GM18519 (cell line): Measurements from ENCODE around the gene OSBPL9.
A peak's percentile ranks its signal among the peaks of the same experiment; 100 is the strongest.

Experiments used
- ATAC-seq: cut with Tn5 transposase; IDR thresholded peaks from one replicate; pipeline ENCODE4 v1.9.1; 2021; ENCODE audit warnings: mild to moderate bottlenecking, moderate library complexity; ENCODE audit not compliant: unreplicated experiment, low FRiP score

Gene OSBPL9, protein sequence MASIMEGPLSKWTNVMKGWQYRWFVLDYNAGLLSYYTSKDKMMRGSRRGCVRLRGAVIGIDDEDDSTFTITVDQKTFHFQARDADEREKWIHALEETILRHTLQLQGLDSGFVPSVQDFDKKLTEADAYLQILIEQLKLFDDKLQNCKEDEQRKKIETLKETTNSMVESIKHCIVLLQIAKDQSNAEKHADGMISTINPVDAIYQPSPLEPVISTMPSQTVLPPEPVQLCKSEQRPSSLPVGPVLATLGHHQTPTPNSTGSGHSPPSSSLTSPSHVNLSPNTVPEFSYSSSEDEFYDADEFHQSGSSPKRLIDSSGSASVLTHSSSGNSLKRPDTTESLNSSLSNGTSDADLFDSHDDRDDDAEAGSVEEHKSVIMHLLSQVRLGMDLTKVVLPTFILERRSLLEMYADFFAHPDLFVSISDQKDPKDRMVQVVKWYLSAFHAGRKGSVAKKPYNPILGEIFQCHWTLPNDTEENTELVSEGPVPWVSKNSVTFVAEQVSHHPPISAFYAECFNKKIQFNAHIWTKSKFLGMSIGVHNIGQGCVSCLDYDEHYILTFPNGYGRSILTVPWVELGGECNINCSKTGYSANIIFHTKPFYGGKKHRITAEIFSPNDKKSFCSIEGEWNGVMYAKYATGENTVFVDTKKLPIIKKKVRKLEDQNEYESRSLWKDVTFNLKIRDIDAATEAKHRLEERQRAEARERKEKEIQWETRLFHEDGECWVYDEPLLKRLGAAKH

DNA sequence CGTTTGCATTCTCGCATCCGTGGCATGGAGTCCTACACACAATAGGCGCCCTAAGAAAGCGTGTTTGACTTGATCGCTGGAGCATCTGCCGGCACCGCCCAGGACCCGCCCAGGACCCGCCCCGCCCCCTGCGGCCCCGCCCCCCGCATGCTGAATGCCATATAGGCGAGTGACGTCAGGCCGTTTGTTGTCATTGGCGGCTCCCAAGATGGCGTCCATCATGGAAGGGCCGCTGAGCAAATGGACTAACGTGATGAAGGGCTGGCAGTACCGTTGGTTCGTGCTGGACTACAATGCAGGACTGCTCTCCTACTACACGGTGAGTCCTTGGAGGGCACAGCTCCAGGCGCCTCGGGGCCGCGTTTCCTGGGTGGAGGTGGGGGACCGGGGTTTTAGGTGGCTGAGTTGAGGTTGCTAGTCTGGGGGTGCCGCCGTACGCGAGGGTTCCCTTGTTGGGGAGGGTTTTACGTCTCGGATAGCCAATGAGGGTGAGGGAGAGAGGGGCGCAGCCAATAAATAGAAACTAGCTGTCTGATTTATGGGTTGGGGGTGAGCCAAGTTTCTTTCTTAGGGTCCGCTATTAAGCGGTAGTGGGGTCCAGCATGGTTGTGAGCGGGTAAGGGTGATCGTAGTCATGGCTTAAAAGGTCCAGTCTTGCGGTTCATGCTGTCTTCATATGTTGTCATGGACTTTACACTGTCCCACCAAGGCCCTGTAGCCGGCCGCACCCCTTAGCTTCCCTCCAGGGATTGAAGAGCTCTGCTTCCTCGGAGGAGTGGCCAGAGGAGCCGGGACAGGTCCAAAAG is at the start of gene OSBPL9:
TSS of gene OSBPL9 (plus strand) at position 190 of the 806 bp plus-strand sequence. CDS start at position 209, 19 bp downstream.
- peak; percentile 82 for ATAC-seq

DNA sequence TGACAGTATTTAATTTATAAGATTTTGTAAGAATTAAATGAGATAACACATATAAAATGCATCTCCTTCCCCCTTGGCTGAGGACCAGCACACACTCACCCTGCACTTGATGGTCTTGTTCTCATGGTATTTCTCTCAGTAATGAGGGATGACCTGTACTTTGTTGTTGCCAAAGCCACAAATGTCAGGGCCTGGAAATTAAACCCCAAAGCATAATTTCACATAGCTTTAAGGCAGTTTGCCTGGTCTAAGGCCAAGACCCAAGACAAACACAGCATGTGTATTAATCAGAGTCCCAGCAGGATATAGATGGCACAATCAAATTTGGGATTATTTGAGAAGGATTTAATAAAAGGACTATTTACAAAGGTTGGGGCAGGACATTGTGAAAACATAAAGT is 49.2 kb upstream of the OSBPL9 start:
- ATAC-seq = no peak

DNA sequence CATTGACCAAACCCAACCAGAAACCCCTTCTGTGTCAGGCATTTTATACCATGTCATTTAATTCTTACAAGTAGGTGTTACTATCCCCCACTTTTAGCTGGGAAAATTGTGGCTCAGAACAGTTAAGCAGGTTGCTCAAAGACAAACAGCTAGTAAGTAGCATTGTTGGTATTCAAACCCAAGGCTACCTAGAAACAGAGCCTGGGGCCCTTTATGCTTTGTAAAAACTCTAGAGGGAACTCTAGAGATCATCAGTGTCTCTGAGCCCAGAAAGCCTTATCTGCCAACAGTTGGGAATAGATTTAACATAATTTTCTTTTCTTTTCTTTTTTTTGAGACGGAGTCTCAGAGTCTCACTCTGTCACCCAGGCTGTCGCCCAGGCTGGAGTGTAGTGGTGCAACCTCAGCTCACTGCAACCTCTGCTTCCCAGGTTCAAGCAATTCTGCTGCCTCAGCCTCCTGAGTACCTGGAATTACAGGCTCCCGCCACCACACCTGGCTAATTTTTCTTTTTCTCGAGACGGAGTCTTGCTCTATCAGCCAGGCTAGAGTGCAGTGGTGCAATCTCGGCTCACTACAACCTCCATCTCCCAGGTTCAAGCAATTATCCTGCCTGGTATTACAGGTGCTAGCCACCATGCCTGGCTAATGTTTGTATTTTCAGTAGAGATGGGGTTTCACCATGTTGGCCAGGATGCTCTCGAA is 48.5 kb upstream of the OSBPL9 start:
- no peak for ATAC-seq

DNA sequence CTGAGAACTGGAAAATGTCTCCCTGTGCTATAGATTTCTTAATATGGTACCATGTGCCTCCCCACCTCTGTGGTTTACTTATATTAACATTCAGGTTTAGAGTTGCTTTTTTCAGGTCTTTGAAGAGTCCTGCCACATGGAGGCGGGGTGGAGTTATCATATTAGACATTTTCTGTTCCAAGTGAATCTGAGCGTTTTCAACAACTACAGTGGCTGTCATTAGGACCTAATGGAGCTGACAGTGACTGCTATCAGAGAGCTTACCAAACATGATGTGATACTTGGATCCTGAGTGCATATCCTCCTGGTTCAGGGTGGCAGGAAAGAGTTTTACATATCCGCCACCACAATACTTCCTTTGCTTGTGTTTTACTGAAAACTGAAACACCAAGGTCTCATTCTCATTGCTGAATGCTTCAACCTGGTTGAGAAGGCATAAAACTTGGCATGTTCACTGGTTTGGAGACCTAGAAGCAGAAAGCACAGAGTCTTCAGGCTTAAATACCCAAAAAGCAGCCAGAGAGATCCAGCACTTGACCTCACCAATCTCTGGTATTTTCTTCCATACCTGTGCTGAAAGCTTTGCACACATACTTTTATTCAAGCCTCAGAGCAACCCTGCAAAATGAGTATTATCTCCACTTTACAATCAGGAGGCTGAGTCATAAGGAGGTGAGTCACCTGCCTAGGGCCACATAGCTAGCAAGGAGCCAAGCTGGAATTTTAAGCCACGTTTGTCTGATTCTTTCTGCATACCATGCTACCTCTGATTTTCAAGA is 47.4 kb upstream of the OSBPL9 start:
- peak; percentile 64 for ATAC-seq

DNA sequence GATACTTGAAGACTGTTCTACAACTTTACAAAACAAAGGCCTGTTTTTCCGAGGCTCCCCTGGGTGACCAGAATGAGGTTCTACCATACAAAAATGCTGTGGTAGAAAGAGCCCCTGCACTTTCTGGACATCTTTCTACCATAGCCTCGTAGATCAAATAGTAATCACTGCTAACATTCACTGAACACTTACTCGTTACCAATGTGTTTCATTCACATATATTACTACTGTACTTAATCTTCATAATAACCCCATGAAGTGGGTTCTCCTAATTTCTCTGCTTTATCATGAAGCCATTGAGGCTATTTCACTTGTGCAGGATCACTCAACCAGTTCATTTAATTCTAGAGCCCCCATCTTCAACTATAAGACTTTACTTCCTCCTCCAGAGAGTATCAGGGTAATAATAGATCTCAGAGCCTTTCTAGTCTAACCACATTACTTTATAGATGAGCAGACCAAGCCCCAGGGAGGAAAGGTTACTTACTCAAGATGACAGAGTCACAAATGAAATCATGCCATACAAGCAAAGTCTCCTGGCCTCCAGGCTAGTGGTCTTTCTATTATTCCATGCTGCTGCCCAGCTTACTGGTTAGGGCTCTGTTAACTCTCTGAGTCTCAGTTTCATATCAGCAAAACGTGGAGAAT is 46.7 kb upstream of the OSBPL9 start:
- peak; percentile 11 for ATAC-seq

DNA sequence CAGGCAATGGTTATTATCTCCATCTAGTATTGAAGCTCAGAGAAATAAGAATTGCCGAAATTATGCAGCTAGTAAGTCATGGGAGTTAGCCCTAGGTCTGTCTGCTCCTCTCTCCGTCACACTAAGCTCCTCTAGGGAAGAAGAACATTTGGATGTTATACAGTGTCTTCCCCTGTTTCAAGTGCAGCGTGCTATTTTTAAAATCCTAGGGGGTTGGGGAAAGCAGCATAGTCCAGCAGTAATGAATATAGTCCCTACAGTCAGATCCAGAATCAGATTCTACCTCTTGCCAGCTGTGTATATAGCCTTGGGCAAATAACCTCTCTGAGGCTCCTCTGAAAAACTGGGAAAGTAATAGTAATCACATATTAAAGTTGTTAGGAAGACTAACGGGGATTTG is 44.5 kb upstream of the OSBPL9 start:
- no peak for ATAC-seq

DNA sequence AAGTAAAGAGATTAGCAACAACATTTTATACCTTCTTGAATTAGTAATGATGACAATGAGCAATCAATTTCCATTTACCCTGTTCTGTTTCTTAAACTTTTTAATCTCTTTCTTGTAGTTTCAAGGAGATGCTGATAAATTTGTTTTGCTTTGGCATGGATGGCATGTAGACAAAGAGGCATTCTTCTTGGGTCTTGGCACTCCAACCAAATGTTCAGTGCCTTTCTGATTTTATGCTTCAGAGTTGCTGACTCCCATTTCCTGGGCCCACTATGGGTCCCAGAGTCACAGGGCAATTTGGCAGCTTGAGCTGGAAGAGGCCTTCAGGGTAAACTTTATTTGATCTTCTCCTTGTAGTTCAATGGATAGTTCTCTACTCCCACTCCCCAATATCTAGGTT is 42.1 kb upstream of the OSBPL9 start:
- no peak for ATAC-seq

DNA sequence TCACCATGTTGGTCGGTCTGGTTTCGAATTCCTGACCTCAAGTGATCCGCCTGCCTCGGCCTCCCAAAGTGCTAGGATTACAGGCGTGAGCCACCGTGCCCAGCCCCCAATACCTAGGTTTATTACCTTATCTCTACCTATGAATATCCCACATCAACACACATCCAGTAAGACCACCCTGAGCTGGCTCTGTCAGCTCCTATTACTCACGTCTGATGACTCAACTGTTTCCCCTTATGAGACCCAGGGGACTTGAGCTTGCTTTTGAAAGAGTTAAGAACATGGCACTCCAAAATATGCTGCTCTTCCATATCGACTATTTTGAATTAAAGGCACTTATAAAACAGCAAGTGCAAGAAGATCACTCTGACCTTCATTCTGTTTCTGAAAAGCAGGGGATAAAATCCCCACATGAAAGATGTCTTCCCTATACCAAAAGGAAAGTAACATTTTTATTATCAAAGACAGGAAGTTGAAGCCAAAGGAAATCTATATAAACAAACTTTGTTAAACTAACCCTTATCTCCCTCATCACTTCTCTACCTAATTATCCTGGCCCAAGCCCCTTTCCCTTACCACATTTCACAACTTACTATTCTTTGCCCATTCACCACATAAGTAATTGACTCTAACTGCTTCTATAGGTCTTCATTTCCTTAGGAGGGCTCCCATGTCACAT is 41.3 kb upstream of the OSBPL9 start:
- ATAC-seq = no peak

DNA sequence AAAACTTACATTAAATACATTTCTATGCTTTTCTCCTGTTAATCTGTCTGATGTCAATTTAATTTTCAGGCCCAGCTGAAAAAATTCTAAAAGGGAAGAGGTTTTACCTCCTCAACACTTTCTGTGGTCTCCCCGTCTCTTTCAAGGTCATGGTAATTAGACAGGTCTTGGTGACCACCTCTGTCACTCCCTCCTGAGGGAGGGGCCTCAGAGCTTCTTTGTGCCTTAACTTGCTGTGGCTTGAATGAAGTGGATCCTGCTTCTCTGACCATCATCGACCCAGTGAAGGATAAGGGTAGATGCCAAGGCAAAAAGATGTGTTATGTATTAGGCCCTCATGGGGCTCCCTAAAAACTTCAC is 40.8 kb upstream of the OSBPL9 start:
- no peak for ATAC-seq

DNA sequence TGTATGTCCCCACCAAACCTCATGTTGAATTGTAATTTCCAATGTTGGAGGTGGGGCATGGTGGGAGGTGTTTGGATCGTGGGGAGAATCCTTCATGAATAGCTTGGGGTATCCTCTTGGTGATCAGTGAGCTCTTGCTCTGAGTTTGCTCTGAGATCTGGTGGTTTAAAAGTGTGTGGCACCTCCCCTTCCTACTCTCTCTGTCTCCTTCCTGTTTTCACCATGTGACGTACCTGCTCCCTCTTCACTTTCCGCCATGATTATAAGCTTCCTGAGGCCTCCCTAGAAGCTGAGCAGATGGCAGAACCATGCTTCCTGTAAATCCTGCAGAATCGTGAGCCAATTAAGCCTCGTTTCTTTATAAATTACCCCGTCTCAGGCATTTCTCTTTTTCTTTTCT is 40.0 kb upstream of the OSBPL9 start:
- no peak for ATAC-seq

DNA sequence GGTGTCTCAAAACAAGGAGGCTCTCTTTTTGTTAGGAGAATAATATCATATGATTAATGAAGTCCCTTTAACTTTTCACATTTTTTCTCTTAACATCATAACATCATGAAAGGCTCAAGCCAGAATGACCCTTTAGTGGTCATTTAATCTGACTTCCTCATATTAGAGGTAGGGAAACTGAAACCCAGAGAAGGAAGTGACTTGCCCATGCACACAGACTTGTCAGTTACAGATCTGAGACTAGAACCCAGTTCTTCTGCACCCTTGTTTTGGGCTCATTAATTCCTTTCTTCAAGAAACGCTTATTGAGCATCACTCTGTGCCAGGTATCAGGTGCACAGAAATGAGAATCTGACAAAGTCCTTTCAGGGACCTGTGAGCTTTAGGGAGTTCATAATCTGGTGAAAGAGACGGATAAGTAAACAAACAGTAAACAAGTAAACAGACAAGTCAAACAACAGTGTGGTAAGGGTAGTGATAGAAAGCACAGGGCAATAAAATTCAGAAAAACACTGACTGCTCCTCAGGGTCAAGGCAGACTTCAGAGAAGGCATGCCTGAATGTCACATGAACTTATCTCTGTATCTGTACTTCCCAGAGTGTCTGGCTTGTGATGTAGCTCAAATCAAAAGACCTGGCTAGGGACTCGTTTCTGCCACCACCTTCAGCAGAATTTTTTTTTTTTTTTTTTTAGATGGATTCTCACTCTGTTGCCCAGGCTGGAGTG is 38.3 kb upstream of the OSBPL9 start:
- no peak for ATAC-seq

DNA sequence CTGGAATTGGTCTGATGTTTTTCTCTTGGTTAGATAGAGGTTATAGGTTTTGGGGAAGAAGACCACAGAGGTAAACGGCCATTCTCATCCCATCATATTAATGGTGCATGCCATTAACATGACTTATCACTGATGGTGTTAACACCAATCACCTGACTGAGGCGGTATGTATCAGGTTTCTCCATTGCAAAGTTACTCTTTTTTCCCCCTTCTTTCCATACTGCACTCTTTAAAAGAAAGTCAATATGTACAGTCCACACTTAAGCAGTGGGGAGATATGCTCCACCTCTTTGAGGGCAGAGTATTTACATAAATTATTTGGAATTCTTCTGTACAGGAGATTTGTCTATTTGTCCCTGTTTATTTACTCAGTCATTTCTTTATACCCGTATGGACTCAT is 35.7 kb upstream of the OSBPL9 start:
- no peak for ATAC-seq

DNA sequence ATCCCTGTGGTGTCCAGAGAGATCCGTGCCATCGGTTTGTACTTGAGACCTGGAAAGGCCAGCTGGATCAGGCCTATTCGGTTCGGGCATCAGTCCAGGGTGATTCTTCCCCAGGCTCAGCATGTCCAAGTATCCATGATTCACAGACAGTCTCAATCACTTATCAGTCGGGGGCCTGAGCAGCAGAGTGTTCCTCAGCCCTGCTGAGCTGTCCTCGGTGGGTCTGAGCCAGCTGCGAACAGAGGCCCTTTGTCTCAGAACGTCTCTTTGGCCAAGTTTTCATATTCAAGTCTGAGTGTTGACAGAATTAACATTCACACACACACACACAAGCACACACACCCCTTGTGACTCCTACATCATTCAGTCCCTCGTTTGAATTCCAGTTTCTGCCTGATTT is 33.4 kb upstream of the OSBPL9 start:
- ATAC-seq = no peak

DNA sequence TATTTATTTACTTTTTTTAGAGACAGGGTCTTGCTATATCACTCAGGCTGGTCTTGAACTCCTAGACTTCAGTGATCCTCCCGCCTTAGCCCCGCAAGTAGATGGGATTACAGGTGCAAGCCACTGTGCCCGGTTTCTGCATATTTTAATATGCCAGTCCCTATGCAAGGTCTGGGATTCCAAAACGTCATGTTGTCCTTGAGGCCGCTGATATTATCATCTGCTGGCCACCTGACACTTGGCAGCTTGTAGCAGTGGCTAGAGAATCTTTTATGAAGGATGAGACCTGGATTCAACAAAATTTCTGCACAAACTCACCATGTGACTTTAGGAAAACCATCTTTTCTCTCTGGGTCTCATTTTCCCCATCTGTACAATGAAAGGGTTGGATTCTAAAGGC is 32.9 kb upstream of the OSBPL9 start:
- ATAC-seq = no peak

DNA sequence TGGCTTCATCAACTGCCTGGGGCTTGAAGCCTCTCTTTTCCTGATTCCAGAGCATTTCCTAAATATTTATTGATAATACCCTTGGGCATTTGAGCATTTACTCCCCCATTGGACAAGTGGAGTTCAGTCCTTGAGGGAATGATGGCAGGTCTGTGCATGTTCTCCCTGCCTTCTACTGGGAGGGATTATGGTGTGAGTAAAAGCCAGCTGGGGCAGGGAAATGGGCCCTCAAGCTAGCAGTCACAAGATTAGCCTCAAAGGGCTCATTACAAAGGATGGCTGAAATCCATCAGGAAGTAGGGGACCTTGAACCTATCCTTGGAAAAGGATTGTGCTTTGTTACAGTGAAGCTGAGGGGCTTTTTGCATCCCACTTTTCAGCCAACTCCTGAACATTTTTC is 24.2 kb upstream of the OSBPL9 start:
- ATAC-seq = no peak

DNA sequence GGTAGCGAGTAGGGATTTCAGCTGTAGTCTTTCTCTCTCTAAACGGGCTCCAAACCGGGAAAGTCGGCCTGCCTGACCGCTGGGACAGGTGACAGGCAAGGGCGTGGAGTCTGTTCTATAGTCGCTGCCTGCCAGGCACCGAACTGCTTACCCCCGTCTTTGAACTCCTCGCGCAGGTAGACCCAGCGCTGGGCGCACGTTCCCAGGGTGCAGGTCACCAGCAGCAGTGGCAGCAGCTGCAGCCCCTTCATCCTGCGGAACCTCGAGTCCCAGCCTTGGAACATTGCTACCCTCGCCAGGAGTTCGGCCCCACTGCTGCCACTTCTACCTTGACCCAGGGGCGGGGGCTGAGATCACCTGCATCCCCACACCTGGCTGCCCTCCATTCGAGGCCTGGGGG is 22.2 kb upstream of the OSBPL9 start:
- ATAC-seq = no peak

DNA sequence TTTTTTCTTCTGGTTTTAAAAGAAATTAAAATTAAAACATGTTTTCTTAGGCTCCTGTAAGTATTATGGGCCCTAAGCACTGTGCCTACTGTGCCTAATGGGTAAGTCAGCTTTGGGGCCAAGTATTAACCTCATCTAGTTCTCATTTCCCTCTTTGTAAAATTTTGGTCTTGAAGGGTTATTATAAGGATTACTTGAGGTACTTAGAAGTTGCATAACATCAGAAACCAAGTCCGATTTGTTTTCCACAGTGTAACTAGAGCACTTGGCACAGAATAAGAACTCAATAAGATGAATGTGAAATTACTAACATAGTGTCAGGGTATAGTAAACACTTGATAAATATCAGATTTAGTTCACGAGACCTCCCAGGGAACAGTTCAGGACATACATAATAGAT is 16.4 kb upstream of the OSBPL9 start:
- no peak for ATAC-seq

DNA sequence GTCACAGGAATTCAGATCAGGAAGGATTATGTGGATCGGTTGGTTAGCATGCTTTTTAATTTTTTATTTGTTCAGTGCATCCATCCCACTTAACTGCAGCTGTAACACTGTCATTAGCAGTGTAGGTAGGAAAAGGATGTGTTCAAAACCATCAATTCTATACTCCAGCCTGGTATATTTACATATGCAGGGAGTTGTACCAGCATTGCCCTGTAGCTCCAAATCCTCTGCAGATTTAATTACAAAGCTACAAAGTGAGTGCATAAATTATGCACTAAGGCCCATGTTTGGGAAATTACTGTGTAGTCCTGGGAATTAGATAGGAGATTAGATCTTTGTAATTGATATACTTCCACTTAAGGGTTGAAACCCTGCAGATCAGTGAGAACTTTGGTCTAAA is 15.9 kb upstream of the OSBPL9 start:
- ATAC-seq = no peak
